GM19463 (cell line): ENCODE results near the gene RAB10.
"Not testable (repeated sequence)": the region's sequence is repeated elsewhere in the genome, so short reads cannot be mapped to it uniquely, and the experiment has no call there.

ENCODE experiments used
- ATAC-seq: cut with Tn5 transposase; IDR thresholded peaks from one replicate; pipeline ENCODE4 v1.9.1; 2021; ENCODE audit warnings: mild to moderate bottlenecking, moderate library complexity; ENCODE audit not compliant: unreplicated experiment

RAB10 gene

DNA sequence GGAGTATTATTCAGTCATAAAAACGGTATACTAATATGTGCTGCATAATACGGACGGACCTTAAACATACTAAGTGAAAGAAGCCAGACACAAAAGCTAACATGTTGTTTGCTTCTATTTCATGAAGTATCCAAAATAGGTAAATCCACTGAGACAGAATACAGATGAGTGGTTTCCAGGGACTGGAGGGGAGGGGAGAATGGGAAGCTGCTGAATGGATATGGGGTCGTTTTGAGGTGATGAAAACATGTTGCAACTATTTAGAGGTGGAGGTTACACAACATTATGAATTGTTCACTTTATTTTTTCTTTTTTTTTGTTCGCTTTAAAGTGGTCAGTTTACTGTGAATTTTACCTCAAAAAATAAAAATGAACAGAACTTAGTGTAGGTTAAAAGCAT lies 52.9 kb downstream of the RAB10 start:
- no peak for ATAC-seq

- ATAC-seq, result no peak
These were observed 54.3 kb downstream of the RAB10 start for GRCh38 chr2:26088038-26088643.

GRCh38 chr2:26088931-26089330 lies 55.0 kb downstream of the RAB10 start:
- not testable (repeated sequence) for ATAC-seq

GRCh38 chr2:26089337-26089736 lies 55.5 kb downstream of the RAB10 start:
- ATAC-seq, result no peak

DNA sequence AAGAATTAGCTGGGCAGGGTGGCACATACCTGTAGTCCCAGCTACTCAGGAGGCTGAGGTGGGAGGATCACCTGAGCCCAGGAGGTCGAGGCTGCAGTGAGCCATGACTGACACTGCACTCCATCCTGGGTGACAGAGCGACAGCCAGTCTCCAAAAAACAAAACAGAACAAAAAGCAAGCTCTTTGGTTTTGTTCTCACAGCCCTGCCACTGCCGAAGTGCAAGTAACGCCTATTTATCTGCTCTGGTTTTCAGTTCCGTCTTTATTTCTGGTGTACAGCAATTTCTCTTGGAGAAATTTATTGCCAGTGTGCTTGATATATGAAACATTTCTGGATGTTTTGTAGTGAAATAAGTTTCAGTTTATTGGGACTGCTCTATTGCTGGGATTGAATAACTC lies 61.9 kb downstream of the RAB10 start:
- ATAC-seq, result no peak

- no peak for ATAC-seq
These were observed 66.0 kb downstream of the RAB10 start for GRCh38 chr2:26099933-26100332.

- ATAC-seq, result no peak
These were observed 66.5 kb downstream of the RAB10 start for GRCh38 chr2:26100384-26100783.

DNA sequence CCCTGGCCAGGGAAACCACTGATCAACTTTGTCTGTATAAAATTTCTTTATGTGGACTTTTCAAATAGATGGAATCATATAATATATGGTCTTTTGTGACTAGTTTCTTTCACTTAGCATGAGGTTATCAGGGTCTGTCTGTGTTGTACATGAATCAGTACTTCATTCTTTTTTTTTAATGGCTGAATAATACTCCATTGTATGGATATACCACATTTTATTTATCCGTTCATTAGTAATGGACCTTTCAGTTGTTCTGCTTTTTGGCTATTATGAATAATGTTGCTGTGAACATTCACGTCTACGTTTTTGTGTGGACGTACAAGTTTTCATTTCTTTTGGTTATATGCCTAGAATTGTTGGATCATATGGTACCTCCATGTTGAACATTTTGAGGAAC lies 69.9 kb downstream of the RAB10 start:
- no peak for ATAC-seq

DNA sequence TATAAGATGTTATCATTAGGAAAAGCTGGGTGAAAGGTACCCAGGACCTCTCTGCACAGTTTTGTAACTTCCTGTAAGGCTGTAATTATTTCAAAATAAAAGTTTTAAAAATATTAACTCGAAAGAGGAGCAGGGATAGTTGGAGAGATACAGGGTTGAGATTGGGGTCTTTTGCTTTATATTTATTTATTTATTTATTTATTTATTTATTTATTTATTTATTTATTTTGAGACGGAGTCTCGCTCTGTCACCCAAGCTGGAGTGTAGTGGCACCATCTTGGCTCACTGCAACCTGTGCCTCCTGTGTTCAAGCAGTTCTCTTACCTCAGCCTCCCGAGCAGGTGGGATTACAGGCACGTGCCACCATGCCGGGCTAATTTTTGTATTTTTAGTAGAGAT lies 74.8 kb downstream of the RAB10 start:
- ATAC-seq, result not testable (repeated sequence)

DNA sequence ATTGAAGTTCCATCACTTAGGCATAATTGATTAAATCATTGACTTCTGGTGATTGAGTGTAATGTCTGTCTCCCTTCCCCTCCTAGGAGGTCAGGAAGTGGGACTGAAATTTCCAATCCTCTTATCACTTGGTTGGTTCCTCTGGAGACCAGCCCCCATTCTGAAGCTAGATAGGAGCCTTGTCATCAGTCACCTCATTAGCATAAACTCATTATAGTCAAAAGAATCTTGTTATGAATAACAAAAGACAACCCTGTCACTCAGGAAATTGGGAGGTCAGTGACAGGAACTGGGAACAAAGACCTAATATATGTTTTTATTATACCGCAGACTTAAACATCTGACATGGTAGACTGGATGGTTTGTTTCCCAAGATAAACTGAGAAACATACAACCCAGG lies 78.3 kb downstream of the RAB10 start:
- no peak for ATAC-seq

GRCh38 chr2:26114151-26114550 lies 80.3 kb downstream of the RAB10 start:
- ATAC-seq, result no peak

GRCh38 chr2:26118682-26119081 lies 84.8 kb downstream of the RAB10 start:
- no peak for ATAC-seq

DNA sequence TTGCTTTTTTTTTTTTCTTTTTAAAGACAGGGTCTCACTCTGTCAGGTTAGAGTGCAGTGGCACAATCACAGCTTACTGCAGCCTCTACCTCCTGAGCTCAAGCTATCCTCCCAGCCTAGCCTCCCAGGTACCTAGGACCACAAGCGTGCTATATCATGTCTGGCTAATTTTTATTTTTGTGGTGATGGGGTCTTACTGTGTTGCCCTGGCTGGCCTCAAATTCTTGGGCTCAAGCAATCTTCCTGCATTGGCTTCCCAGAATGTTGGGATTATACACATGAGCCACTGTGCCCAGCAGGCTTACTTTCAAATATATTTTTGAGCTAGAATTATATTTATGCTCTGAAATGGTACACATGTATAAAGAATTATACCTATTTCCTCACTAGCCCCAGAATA lies 85.6 kb downstream of the RAB10 start:
- ATAC-seq, result no peak

- no peak for ATAC-seq
These were observed 88.7 kb downstream of the RAB10 start for GRCh38 chr2:26122630-26123029.

DNA sequence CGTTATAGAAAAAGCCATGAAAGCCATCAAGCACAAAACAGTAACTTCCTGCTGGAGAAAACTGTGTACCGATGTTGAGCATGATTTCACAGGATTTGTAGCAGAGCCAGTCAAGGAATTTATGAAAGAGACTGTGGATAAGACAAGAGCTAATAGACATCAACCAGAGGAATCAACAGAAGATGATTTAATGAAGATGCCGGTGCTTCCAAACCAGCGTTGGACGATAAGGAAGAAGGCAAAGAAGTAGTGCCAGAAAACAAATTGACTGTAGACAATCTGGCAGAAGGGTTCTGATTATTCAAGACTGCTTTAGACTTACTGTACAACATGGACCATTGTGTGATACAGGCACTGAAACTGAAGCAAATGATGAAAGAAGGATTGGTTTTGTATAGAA lies 89.5 kb downstream of the RAB10 start:
- no peak for ATAC-seq

- ATAC-seq, result no peak
These were observed 92.2 kb downstream of the RAB10 start for GRCh38 chr2:26126074-26126473.

- ATAC-seq, result no peak
These were observed 94.3 kb downstream of the RAB10 start for GRCh38 chr2:26128176-26128575.

DNA sequence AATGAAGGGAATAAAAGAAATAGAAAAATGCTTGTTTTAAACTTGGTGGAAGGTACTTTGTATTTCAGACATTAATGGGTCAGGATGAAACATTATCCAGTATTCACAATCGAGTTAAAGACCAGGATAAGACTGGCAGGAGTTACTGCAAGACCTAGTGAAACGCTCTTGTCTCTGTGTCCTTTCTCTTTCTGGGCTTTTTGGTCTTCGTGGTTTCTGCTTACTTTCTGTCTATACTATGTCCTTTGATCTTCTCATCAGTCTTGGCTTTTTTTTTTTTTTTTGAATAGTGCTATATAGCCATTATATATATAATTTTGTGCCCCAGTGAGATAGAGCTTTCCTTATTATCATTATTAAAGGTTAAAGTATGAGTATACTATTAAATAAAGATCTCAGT lies 96.9 kb downstream of the RAB10 start:
- ATAC-seq, result no peak

- ATAC-seq, result no peak
These were observed 102.6 kb downstream of the RAB10 start for GRCh38 chr2:26136451-26136850.

GRCh38 chr2:26139269-26140183 lies 105.6 kb downstream of the RAB10 start:
- ATAC-seq, result no peak

DNA sequence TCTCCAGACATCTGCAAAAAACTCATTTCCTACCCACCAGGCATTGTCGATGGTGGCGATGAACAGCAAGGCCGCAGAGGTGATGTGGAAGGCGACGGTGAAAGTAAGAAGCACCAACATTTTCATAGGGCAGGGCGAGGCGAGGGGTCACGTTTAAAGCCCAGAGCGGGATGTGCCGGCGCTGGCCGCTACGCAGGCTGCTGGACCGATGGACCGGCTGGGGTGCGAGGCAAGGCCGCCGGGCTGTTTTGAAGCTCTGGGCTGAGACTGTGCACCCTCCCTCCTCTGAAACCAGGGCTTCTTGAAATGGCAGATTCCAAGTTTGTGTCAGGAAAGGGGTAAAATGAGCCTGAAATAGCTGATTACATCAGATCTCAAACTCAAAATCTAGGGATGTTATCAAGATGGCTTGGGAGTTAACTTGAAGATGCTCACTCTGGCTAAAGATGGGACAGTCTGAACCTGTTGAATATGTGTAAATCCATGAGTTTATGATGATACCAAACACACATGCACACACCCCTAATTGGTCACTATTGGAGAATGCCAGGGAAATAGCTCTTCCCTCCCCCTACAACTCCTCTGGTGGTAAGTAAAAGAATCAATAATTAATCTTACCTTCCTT lies 107.4 kb downstream of the RAB10 start:
- no peak for ATAC-seq

GRCh38 chr2:26144031-26144430 lies 110.1 kb downstream of the RAB10 start:
- ATAC-seq, result no peak
